ENCODE results near the gene TMEM63B. TPM values are rescaled to one million over a fixed set of nuclear protein-coding genes. Genes with fewer than 3 reads are reported as not detected.

Gene TMEM63B
- total and polyA plus RNA-seq, 9 of the 15 experiments (the other 6 are each of a cell fraction or from before 2014, with no cell fraction given) = 0.14 to 39.4 (median 14.4) TPM

GRCh38 chr6:44128020-44128917 lies 915 bp downstream of the TMEM63B start (continued):
- TF ChIP-seq RERE (CRISPR knock-in tag; IDR thresholded peaks at IDR 0.05; ENCODE audit: borderline replicate concordance) (peak; percentile 42; the same call in 1 of the 2 replicates), SMAD1 (IDR thresholded peaks at IDR 0.05; ENCODE audit: low read depth, low read length, partially characterized antibody) (no peak), GATA2 (CRISPR knock-in tag; IDR thresholded peaks at IDR 0.05) (no peak), EWSR1 (IDR thresholded peaks at IDR 0.05; ENCODE audit: borderline replicate concordance, low read depth, partially characterized antibody) (no peak), KAT8 (IDR thresholded peaks at IDR 0.05; ENCODE audit: low read depth) (no peak), TEAD1 (CRISPR knock-in tag; IDR thresholded peaks at IDR 0.05) (no peak), ZNF586 (CRISPR knock-in tag; conservative IDR thresholded peaks at IDR 0.05) (no peak), MAFF (IDR thresholded peaks at IDR 0.05; ENCODE audit: low read length) (no peak), ZBTB9 (CRISPR knock-in tag; IDR thresholded peaks at IDR 0.05) (0 out of 2 replicates have a peak, but pooled peaks have one; percentile 14), E2F5 (CRISPR knock-in tag; IDR thresholded peaks at IDR 0.05) (no peak), XRCC4 (IDR thresholded peaks at IDR 0.05; ENCODE audit: extremely low read depth, insufficient read depth, insufficient read length) (no peak), BRD4 (IDR thresholded peaks at IDR 0.05) (no peak), ELK3 (CRISPR knock-in tag; IDR thresholded peaks at IDR 0.05) (no peak), SRSF9 (IDR thresholded peaks at IDR 0.05; ENCODE audit: borderline replicate concordance, low read depth, low read length) (no peak), NFIC (IDR thresholded peaks at IDR 0.05) (no peak), NCOA4 (IDR thresholded peaks at IDR 0.05; ENCODE audit: partially characterized antibody) (no peak), FOXM1 (IDR thresholded peaks at IDR 0.05; ENCODE audit: low read depth) (no peak), FOXM1 (CRISPR knock-in tag; IDR thresholded peaks at IDR 0.05; ENCODE audit: low read depth) (no peak), KLF13 (tag; IDR thresholded peaks at IDR 0.05; ENCODE audit: borderline replicate concordance, low read depth) (no peak)
